ENCODE results near the gene MAP7.

MAP7 gene

GRCh38 chr6:136524936-136525413 is 25.2 kb downstream of the MAP7 start:
- no peak overlapping the region for H3K27ac ChIP-seq (ENCODE audit: low read depth, low read length)
- peaks cover 0 to 5% of the 10 kb centered on the region in 2 donors for H3K36me3 ChIP-seq (ENCODE audit: control insufficient read depth in 1 of 2, insufficient read depth in 2 of 2, low read length in 2 of 2)
- H3K9me3 ChIP-seq (ENCODE audit: control insufficient read depth in 1 of 2, low read length in 2 of 2): no peaks in the 10 kb centered on the region
- H3K9ac ChIP-seq (ENCODE audit: low read depth in 1 of 2, low read length in 2 of 2): no peak overlapping the region
- no peak overlapping the region for H3K4me3 ChIP-seq (ENCODE audit: low read depth in 1 of 2, low read length in 2 of 2)
- H3K27me3 ChIP-seq (ENCODE audit: control insufficient read depth in 1 of 2, insufficient read depth in 2 of 2, low read length in 2 of 2): no peaks in the 10 kb centered on the region
- no peaks in the 10 kb centered on the region for H3K4me1 ChIP-seq (ENCODE audit: control insufficient read depth in 1 of 2, insufficient read depth in 2 of 2, low read length in 2 of 2)

DNA sequence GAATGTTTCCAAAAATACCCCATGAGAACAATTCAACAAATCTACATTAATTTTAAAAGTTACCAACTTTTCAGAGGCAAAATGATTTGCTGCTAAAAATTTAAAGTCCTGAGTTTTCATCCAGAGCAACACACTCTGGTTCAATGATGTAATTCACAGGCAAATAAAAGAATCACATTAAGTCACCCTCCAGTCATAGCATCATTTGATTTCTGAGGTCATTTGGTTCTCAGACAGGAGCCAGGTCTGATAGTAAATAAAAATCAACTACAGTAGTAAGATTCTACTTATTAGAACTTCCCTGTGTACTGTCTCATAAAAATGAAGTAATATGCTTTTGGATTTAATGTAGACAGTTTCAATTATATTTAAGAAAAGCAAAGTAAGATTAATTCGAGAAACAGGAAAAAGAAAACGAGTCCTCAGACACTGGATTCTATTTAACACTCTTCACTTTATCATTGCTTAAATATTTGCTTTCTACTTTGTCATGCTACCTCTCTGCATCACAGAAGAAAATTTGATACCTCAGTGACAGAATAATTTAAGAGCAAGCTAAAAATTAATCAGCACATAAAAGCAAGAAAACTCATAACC is 25.8 kb downstream of the MAP7 start:
- Histone ChIP-seq H3K27ac (ENCODE audit: low read depth, low read length) (no peak overlapping the region), H3K9ac (ENCODE audit: low read depth in 1 of 2, low read length in 2 of 2) (no peak overlapping the region), H3K9me3 (ENCODE audit: control insufficient read depth in 1 of 2, low read length in 2 of 2) (no peaks in the 10 kb centered on the region), H3K4me3 (ENCODE audit: low read depth in 1 of 2, low read length in 2 of 2) (no peak overlapping the region), H3K27me3 (ENCODE audit: control insufficient read depth in 1 of 2, insufficient read depth in 2 of 2, low read length in 2 of 2) (no peaks in the 10 kb centered on the region), H3K36me3 (ENCODE audit: control insufficient read depth in 1 of 2, insufficient read depth in 2 of 2, low read length in 2 of 2) (peaks cover 0 to 5% of the 10 kb centered on the region in 2 donors), H3K4me1 (ENCODE audit: control insufficient read depth in 1 of 2, insufficient read depth in 2 of 2, low read length in 2 of 2) (no peaks in the 10 kb centered on the region)

GRCh38 chr6:136523196-136523595 is 27.0 kb downstream of the MAP7 start:
- H3K4me3 ChIP-seq (ENCODE audit: low read depth in 1 of 2, low read length in 2 of 2): no peak overlapping the region
- H3K4me1 ChIP-seq (ENCODE audit: control insufficient read depth in 1 of 2, insufficient read depth in 2 of 2, low read length in 2 of 2): no peaks in the 10 kb centered on the region
- no peaks in the 10 kb centered on the region for H3K9me3 ChIP-seq (ENCODE audit: control insufficient read depth in 1 of 2, low read length in 2 of 2)
- no peaks in the 10 kb centered on the region for H3K27me3 ChIP-seq (ENCODE audit: control insufficient read depth in 1 of 2, insufficient read depth in 2 of 2, low read length in 2 of 2)
- no peak overlapping the region for H3K27ac ChIP-seq (ENCODE audit: low read depth, low read length)
- H3K9ac ChIP-seq (ENCODE audit: low read depth in 1 of 2, low read length in 2 of 2): no peak overlapping the region
- peaks cover 0 to 5% of the 10 kb centered on the region in 2 donors for H3K36me3 ChIP-seq (ENCODE audit: control insufficient read depth in 1 of 2, insufficient read depth in 2 of 2, low read length in 2 of 2)

- Histone ChIP-seq H3K27ac (ENCODE audit: low read depth, low read length) (no peak overlapping the region), H3K36me3 (ENCODE audit: control insufficient read depth in 1 of 2, insufficient read depth in 2 of 2, low read length in 2 of 2) (peaks cover 0 to 5% of the 10 kb centered on the region in 2 donors), H3K9ac (ENCODE audit: low read depth in 1 of 2, low read length in 2 of 2) (no peak overlapping the region), H3K9me3 (ENCODE audit: control insufficient read depth in 1 of 2, low read length in 2 of 2) (no peaks in the 10 kb centered on the region), H3K27me3 (ENCODE audit: control insufficient read depth in 1 of 2, insufficient read depth in 2 of 2, low read length in 2 of 2) (no peaks in the 10 kb centered on the region), H3K4me1 (ENCODE audit: control insufficient read depth in 1 of 2, insufficient read depth in 2 of 2, low read length in 2 of 2) (no peaks in the 10 kb centered on the region), H3K4me3 (ENCODE audit: low read depth in 1 of 2, low read length in 2 of 2) (no peak overlapping the region)
Observed at GRCh38 chr6:136522636-136523035, 27.6 kb downstream of the MAP7 start.

GRCh38 chr6:136521911-136522310 is 28.3 kb downstream of the MAP7 start:
- no peaks in the 10 kb centered on the region for H3K4me1 ChIP-seq (ENCODE audit: control insufficient read depth in 1 of 2, insufficient read depth in 2 of 2, low read length in 2 of 2)
- no peak overlapping the region for H3K9ac ChIP-seq (ENCODE audit: low read depth in 1 of 2, low read length in 2 of 2)
- no peaks in the 10 kb centered on the region for H3K27me3 ChIP-seq (ENCODE audit: control insufficient read depth in 1 of 2, insufficient read depth in 2 of 2, low read length in 2 of 2)
- H3K4me3 ChIP-seq (ENCODE audit: low read depth in 1 of 2, low read length in 2 of 2): no peak overlapping the region
- no peaks in the 10 kb centered on the region for H3K9me3 ChIP-seq (ENCODE audit: control insufficient read depth in 1 of 2, low read length in 2 of 2)
- H3K36me3 ChIP-seq (ENCODE audit: control insufficient read depth in 1 of 2, insufficient read depth in 2 of 2, low read length in 2 of 2): peaks cover 0 to 5% of the 10 kb centered on the region in 2 donors
- H3K27ac ChIP-seq (ENCODE audit: low read depth, low read length): no peak overlapping the region

DNA sequence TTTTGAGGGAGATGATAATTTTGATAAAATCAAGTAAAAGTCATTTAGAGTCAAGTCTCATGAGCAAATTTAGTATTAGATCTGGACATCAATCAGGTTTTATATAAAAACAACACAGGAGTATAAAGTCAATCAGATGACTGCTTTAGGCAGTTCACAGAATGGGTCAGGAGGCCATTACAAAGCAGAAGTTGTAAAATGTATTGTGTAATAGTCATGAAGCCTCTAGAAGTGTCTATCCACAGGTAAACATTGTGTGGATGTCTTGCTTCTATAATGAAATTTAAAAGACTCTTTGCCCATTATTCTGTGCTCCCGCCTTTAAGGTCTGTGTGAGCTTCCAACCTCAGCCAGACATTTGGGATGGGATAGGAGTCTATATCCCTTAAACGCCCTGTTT is 28.8 kb downstream of the MAP7 start:
- Histone ChIP-seq H3K9me3 (ENCODE audit: control insufficient read depth in 1 of 2, low read length in 2 of 2) (no peaks in the 10 kb centered on the region), H3K9ac (ENCODE audit: low read depth in 1 of 2, low read length in 2 of 2) (no peak overlapping the region), H3K4me3 (ENCODE audit: low read depth in 1 of 2, low read length in 2 of 2) (no peak overlapping the region), H3K4me1 (ENCODE audit: control insufficient read depth in 1 of 2, insufficient read depth in 2 of 2, low read length in 2 of 2) (no peaks in the 10 kb centered on the region), H3K27me3 (ENCODE audit: control insufficient read depth in 1 of 2, insufficient read depth in 2 of 2, low read length in 2 of 2) (no peaks in the 10 kb centered on the region), H3K36me3 (ENCODE audit: control insufficient read depth in 1 of 2, insufficient read depth in 2 of 2, low read length in 2 of 2) (peaks cover 0 to 5% of the 10 kb centered on the region in 2 donors), H3K27ac (ENCODE audit: low read depth, low read length) (no peak overlapping the region)

DNA sequence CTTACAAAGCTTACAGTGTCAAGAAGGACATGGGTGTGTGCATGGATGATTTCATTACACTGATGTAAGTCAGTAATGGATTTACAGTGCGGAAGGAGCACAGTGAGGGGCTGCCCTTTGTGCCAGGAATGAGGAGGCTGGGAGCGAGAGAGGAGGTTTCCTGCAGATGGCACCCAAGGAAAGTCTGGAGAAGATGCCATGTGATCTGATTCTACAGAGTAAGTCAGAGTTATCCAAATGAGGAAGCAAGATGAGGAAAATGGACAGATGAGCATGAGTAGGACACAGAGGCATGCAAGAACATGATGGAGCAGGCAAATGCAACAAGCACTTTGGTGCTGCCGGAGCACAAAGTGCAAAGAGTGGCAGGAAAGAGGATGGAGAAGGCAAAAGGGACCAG is 29.7 kb downstream of the MAP7 start:
- no peak overlapping the region for H3K27ac ChIP-seq (ENCODE audit: low read depth, low read length)
- no peaks in the 10 kb centered on the region for H3K4me1 ChIP-seq (ENCODE audit: control insufficient read depth in 1 of 2, insufficient read depth in 2 of 2, low read length in 2 of 2)
- peaks cover 0 to 3% of the 10 kb centered on the region in 2 donors for H3K36me3 ChIP-seq (ENCODE audit: control insufficient read depth in 1 of 2, insufficient read depth in 2 of 2, low read length in 2 of 2)
- H3K9ac ChIP-seq (ENCODE audit: low read depth in 1 of 2, low read length in 2 of 2): no peak overlapping the region
- no peak overlapping the region for H3K4me3 ChIP-seq (ENCODE audit: low read depth in 1 of 2, low read length in 2 of 2)
- H3K9me3 ChIP-seq (ENCODE audit: control insufficient read depth in 1 of 2, low read length in 2 of 2): no peaks in the 10 kb centered on the region
- H3K27me3 ChIP-seq (ENCODE audit: control insufficient read depth in 1 of 2, insufficient read depth in 2 of 2, low read length in 2 of 2): no peaks in the 10 kb centered on the region

- no peaks in the 10 kb centered on the region for H3K27me3 ChIP-seq (ENCODE audit: control insufficient read depth in 1 of 2, insufficient read depth in 2 of 2, low read length in 2 of 2)
- H3K9ac ChIP-seq (ENCODE audit: low read depth in 1 of 2, low read length in 2 of 2): no peak overlapping the region
- H3K4me1 ChIP-seq (ENCODE audit: control insufficient read depth in 1 of 2, insufficient read depth in 2 of 2, low read length in 2 of 2): peaks cover 0 to under 1% of the 10 kb centered on the region in 2 donors
- H3K27ac ChIP-seq (ENCODE audit: low read depth, low read length): no peak overlapping the region
- H3K36me3 ChIP-seq (ENCODE audit: control insufficient read depth in 1 of 2, insufficient read depth in 2 of 2, low read length in 2 of 2): no peaks in the 10 kb centered on the region
- H3K9me3 ChIP-seq (ENCODE audit: control insufficient read depth in 1 of 2, low read length in 2 of 2): no peaks in the 10 kb centered on the region
- H3K4me3 ChIP-seq (ENCODE audit: low read depth in 1 of 2, low read length in 2 of 2): no peak overlapping the region
Observed at GRCh38 chr6:136517582-136517981, 32.6 kb downstream of the MAP7 start.

- Histone ChIP-seq H3K4me3 (ENCODE audit: low read depth in 1 of 2, low read length in 2 of 2) (no peak overlapping the region), H3K27me3 (ENCODE audit: control insufficient read depth in 1 of 2, insufficient read depth in 2 of 2, low read length in 2 of 2) (no peaks in the 10 kb centered on the region), H3K36me3 (ENCODE audit: control insufficient read depth in 1 of 2, insufficient read depth in 2 of 2, low read length in 2 of 2) (no peaks in the 10 kb centered on the region), H3K4me1 (ENCODE audit: control insufficient read depth in 1 of 2, insufficient read depth in 2 of 2, low read length in 2 of 2) (peaks cover 5 to 7% of the 10 kb centered on the region in 2 donors), H3K27ac (ENCODE audit: low read depth, low read length) (no peak overlapping the region), H3K9ac (ENCODE audit: low read depth in 1 of 2, low read length in 2 of 2) (no peak overlapping the region), H3K9me3 (ENCODE audit: control insufficient read depth in 1 of 2, low read length in 2 of 2) (no peaks in the 10 kb centered on the region)
Observed at GRCh38 chr6:136517002-136517401, 33.2 kb downstream of the MAP7 start.

DNA sequence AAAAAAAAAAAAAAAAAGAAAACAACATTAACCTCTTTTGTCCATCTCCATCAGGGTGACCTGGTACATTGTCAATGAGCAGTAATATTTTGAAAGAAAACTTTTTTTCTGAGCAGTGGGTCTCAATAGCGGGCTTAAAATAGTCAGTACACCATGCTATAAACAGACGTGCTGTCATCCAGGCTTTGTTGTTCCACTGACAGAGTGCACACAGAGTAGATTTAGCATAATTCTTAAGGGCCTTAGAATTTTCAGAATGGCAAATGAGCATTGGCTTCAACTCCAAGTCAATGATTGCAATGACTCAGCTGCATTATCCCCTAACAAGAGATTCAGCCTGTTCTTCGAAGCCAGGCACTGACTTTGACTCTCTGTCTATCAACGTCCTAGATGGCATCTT is 35.6 kb downstream of the MAP7 start:
- Histone ChIP-seq H3K27me3 (ENCODE audit: control insufficient read depth in 1 of 2, insufficient read depth in 2 of 2, low read length in 2 of 2) (no peaks in the 10 kb centered on the region), H3K9ac (ENCODE audit: low read depth in 1 of 2, low read length in 2 of 2) (no peak overlapping the region), H3K4me3 (ENCODE audit: low read depth in 1 of 2, low read length in 2 of 2) (no peak overlapping the region), H3K36me3 (ENCODE audit: control insufficient read depth in 1 of 2, insufficient read depth in 2 of 2, low read length in 2 of 2) (no peaks in the 10 kb centered on the region), H3K4me1 (ENCODE audit: control insufficient read depth in 1 of 2, insufficient read depth in 2 of 2, low read length in 2 of 2) (peaks cover 8 to 13% of the 10 kb centered on the region in 2 donors), H3K27ac (ENCODE audit: low read depth, low read length) (no peak overlapping the region), H3K9me3 (ENCODE audit: control insufficient read depth in 1 of 2, low read length in 2 of 2) (no peaks in the 10 kb centered on the region)

Data from duodenal mucosa (tissue), 2 donors.